ENCODE results near the gene MARCKS.

Gene MARCKS

DNA sequence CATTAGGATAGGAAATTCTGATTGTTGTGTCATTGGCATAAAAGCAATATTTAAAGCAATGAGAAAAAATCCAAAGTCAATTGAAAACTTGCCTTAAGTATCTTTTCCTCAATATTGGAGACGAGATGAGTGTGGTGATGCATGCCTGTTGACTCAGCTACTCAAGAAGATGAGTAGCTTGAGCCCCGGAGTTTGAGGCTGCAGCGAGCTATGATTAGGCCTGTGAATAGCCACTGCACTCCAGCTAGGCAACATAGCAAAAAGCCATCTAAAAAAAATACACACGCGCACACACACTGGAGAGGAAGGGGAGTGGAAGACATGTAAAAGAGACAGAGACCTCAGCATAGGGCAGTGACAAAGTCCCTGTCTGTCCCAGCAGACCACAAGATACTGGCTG is 9.7 kb upstream of the MARCKS start:
- H3K36me3 ChIP-seq (ENCODE audit: control insufficient read depth, low read length) = no peaks in the 10 kb centered on the region
- TF ChIP-seq, protein P1, sequence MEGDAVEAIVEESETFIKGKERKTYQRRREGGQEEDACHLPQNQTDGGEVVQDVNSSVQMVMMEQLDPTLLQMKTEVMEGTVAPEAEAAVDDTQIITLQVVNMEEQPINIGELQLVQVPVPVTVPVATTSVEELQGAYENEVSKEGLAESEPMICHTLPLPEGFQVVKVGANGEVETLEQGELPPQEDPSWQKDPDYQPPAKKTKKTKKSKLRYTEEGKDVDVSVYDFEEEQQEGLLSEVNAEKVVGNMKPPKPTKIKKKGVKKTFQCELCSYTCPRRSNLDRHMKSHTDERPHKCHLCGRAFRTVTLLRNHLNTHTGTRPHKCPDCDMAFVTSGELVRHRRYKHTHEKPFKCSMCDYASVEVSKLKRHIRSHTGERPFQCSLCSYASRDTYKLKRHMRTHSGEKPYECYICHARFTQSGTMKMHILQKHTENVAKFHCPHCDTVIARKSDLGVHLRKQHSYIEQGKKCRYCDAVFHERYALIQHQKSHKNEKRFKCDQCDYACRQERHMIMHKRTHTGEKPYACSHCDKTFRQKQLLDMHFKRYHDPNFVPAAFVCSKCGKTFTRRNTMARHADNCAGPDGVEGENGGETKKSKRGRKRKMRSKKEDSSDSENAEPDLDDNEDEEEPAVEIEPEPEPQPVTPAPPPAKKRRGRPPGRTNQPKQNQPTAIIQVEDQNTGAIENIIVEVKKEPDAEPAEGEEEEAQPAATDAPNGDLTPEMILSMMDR (IDR thresholded peaks at IDR 0.05; ENCODE audit: low read depth, low read length, poor library complexity, severe bottlenecking) = no peak
- no peak for TF ChIP-seq EZH2phosphoT487 (IDR thresholded peaks at IDR 0.05; ENCODE audit: borderline replicate concordance, low read length)
- no peaks in the 10 kb centered on the region for H3K9me3 ChIP-seq (ENCODE audit: control insufficient read depth, insufficient read depth, low read length)
- H3K27ac ChIP-seq (ENCODE audit: low read depth, low read length) = no peak overlapping the region
- H3K79me2 ChIP-seq (ENCODE audit: control insufficient read depth, low read length) = no peaks in the 10 kb centered on the region
- H3F3A ChIP-seq (ENCODE audit: control insufficient read depth, insufficient read depth) = no peaks in the 10 kb centered on the region
- H4K20me1 ChIP-seq (ENCODE audit: control insufficient read depth, insufficient read depth, low read depth, low read length) = no peaks in the 10 kb centered on the region
- peaks cover 24% of the 10 kb centered on the region for H3K27me3 ChIP-seq (ENCODE audit: control insufficient read depth, low read length)
- no peaks in the 10 kb centered on the region for H3K9me2 ChIP-seq (replicated peaks; ENCODE audit: control insufficient read depth, low read length)
- no peak overlapping the region for H3K4me2 ChIP-seq (ENCODE audit: low read length)
- no peak overlapping the region for H3K4me3 ChIP-seq (ENCODE audit: low read length)
- no peaks in the 10 kb centered on the region for H3K4me1 ChIP-seq (ENCODE audit: control insufficient read depth, low read length)

DNA sequence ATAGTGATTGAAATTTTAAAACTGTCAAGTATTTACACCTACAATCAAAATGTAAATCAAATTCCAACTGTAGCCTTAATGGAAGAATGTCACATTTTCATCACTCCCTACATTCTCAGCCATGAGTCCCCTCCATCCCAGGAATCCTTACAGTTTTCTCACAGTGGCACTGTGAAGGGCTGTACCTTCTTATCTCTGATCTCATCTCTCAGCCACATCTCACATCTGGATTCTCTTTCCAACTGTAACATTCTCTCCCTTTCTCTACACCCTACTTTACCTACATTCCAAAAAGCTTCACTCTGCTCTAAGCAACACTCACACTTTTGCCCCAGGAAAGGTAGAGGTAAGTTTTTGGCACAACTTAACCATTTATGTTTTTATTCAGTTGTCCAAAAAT is 8.9 kb upstream of the MARCKS start:
- H3K9me2 ChIP-seq (replicated peaks; ENCODE audit: control insufficient read depth, low read length) = no peaks in the 10 kb centered on the region
- H3K9me3 ChIP-seq (ENCODE audit: control insufficient read depth, insufficient read depth, low read length) = no peaks in the 10 kb centered on the region
- H4K20me1 ChIP-seq (ENCODE audit: control insufficient read depth, insufficient read depth, low read depth, low read length) = no peaks in the 10 kb centered on the region
- H3K4me3 ChIP-seq (ENCODE audit: low read length) = no peak overlapping the region
- no peaks in the 10 kb centered on the region for H3F3A ChIP-seq (ENCODE audit: control insufficient read depth, insufficient read depth)
- no peaks in the 10 kb centered on the region for H3K4me1 ChIP-seq (ENCODE audit: control insufficient read depth, low read length)
- TF ChIP-seq EZH2phosphoT487 (IDR thresholded peaks at IDR 0.05; ENCODE audit: borderline replicate concordance, low read length) = no peak
- TF ChIP-seq, protein P1 (IDR thresholded peaks at IDR 0.05; ENCODE audit: low read depth, low read length, poor library complexity, severe bottlenecking) = no peak
- no peak overlapping the region for H3K4me2 ChIP-seq (ENCODE audit: low read length)
- no peaks in the 10 kb centered on the region for H3K79me2 ChIP-seq (ENCODE audit: control insufficient read depth, low read length)
- H3K27ac ChIP-seq (ENCODE audit: low read depth, low read length) = no peak overlapping the region
- peaks cover 32% of the 10 kb centered on the region for H3K27me3 ChIP-seq (ENCODE audit: control insufficient read depth, low read length)
- H3K36me3 ChIP-seq (ENCODE audit: control insufficient read depth, low read length) = no peaks in the 10 kb centered on the region

DNA sequence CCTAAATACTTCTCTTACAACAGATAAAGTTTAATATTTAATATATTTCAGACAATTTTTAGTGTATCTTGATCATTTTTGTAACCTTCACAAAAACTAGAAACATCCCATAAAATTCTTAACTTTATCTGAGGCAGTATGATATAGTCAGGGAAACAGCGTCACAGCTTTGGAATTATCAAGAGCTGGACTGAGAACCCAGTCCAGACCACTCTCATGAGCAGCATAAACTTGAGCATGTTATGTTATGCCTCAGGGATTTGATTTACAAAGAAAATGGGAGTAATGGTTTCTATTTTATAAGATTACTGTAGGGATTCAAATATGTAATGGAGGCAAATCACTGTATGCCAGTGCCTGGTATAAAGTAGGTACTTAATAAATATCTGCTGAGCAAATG is 8.3 kb upstream of the MARCKS start:
- TF ChIP-seq EZH2phosphoT487 (IDR thresholded peaks at IDR 0.05; ENCODE audit: borderline replicate concordance, low read length) = no peak
- TF ChIP-seq, protein P1 (IDR thresholded peaks at IDR 0.05; ENCODE audit: low read depth, low read length, poor library complexity, severe bottlenecking) = no peak
- H3K79me2 ChIP-seq (ENCODE audit: control insufficient read depth, low read length) = no peaks in the 10 kb centered on the region

DNA sequence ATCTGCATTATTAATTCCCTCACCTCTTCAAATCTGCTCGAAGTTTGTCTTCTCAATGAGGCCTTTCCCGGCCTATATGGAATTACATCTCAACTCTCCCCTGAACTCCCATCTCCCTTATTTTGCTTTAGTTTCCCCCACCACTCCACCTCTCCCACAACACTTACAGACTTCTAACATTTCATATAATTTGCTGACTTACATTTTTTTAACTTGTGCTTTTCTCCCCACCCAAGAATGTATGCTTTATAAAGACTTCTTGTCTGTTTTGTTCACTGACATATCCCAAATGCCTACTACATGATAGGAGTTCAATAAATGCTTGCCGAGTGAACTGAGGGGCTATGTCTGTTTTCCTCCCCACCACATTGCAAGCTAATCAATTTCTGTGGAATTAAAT is 3.9 kb upstream of the MARCKS start:
- no peak overlapping the region for H3K4me3 ChIP-seq (ENCODE audit: low read length)
- H4K20me1 ChIP-seq (ENCODE audit: control insufficient read depth, insufficient read depth, low read depth, low read length) = no peaks in the 10 kb centered on the region
- 0 out of 2 replicates have a peak, but pooled peaks cover 3% of the 10 kb centered on the region for H3F3A ChIP-seq (ENCODE audit: control insufficient read depth, insufficient read depth)
- H3K4me2 ChIP-seq (ENCODE audit: low read length) = no peak overlapping the region
- peaks cover 73% of the 10 kb centered on the region for H3K27me3 ChIP-seq (ENCODE audit: control insufficient read depth, low read length)
- peaks cover 34% of the 10 kb centered on the region for H3K4me1 ChIP-seq (ENCODE audit: control insufficient read depth, low read length)
- no peaks in the 10 kb centered on the region for H3K36me3 ChIP-seq (ENCODE audit: control insufficient read depth, low read length)
- no peak overlapping the region for H3K27ac ChIP-seq (ENCODE audit: low read depth, low read length)
- TF ChIP-seq EZH2phosphoT487 (IDR thresholded peaks at IDR 0.05; ENCODE audit: borderline replicate concordance, low read length) = no peak
- TF ChIP-seq, protein P1 (IDR thresholded peaks at IDR 0.05; ENCODE audit: low read depth, low read length, poor library complexity, severe bottlenecking) = no peak
- H3K9me2 ChIP-seq (replicated peaks; ENCODE audit: control insufficient read depth, low read length) = no peaks in the 10 kb centered on the region
- no peaks in the 10 kb centered on the region for H3K79me2 ChIP-seq (ENCODE audit: control insufficient read depth, low read length)
- H3K9me3 ChIP-seq (ENCODE audit: control insufficient read depth, insufficient read depth, low read length) = no peaks in the 10 kb centered on the region

More for the DNA sequence above, 8.3 kb upstream of the MARCKS start:
- H3F3A ChIP-seq (ENCODE audit: control insufficient read depth, insufficient read depth) = no peaks in the 10 kb centered on the region
- H3K27ac ChIP-seq (ENCODE audit: low read depth, low read length) = no peak overlapping the region
- H3K9me2 ChIP-seq (replicated peaks; ENCODE audit: control insufficient read depth, low read length) = no peaks in the 10 kb centered on the region
- no peaks in the 10 kb centered on the region for H4K20me1 ChIP-seq (ENCODE audit: control insufficient read depth, insufficient read depth, low read depth, low read length)
- H3K4me3 ChIP-seq (ENCODE audit: low read length) = no peak overlapping the region
- no peaks in the 10 kb centered on the region for H3K4me1 ChIP-seq (ENCODE audit: control insufficient read depth, low read length)
- no peak overlapping the region for H3K4me2 ChIP-seq (ENCODE audit: low read length)
- H3K36me3 ChIP-seq (ENCODE audit: control insufficient read depth, low read length) = no peaks in the 10 kb centered on the region
- H3K27me3 ChIP-seq (ENCODE audit: control insufficient read depth, low read length) = peaks cover 36% of the 10 kb centered on the region
- no peaks in the 10 kb centered on the region for H3K9me3 ChIP-seq (ENCODE audit: control insufficient read depth, insufficient read depth, low read length)

Measured in DOHH2 (cell line).